Measurements from ENCODE around the gene KRTAP13-4.

GRCh38 chr21:30468900-30469714 lies 39.1 kb downstream of the KRTAP13-4 start:
- TF ChIP-seq, protein P1, sequence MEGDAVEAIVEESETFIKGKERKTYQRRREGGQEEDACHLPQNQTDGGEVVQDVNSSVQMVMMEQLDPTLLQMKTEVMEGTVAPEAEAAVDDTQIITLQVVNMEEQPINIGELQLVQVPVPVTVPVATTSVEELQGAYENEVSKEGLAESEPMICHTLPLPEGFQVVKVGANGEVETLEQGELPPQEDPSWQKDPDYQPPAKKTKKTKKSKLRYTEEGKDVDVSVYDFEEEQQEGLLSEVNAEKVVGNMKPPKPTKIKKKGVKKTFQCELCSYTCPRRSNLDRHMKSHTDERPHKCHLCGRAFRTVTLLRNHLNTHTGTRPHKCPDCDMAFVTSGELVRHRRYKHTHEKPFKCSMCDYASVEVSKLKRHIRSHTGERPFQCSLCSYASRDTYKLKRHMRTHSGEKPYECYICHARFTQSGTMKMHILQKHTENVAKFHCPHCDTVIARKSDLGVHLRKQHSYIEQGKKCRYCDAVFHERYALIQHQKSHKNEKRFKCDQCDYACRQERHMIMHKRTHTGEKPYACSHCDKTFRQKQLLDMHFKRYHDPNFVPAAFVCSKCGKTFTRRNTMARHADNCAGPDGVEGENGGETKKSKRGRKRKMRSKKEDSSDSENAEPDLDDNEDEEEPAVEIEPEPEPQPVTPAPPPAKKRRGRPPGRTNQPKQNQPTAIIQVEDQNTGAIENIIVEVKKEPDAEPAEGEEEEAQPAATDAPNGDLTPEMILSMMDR (IDR thresholded peaks at IDR 0.05), result no peak
- TF ChIP-seq POLR2AphosphoS5 (IDR thresholded peaks at IDR 0.05), result no peak
